Fibroblast of pulmonary artery (primary cell): ENCODE results near the gene UQCR11.
"Not testable (repeated sequence)": the region's sequence is repeated elsewhere in the genome, so short reads cannot be mapped to it uniquely, and the experiment has no call there.

Source experiments
- DNase-seq: peaks from one replicate; pipeline ENCODE4 v3.0.0-alpha.2; 2010; ENCODE audit warnings: low read depth
- H3K4me3 ChIP-seq: replicated peaks from 2 replicates; pipeline ENCODE4 v1.5.1; 2011; ENCODE audit warnings: low read depth, mild to moderate bottlenecking, control low read depth, low read length, moderate library complexity
- TF ChIP-seq, protein P1 (sequence below): IDR thresholded peaks from 2 replicates; pipeline ENCODE4 v1.5.1; 2011; ENCODE audit warnings: mild to moderate bottlenecking, control low read depth, low read length, inconsistent platforms; ENCODE audit errors: missing control alignments

Gene UQCR11

DNA sequence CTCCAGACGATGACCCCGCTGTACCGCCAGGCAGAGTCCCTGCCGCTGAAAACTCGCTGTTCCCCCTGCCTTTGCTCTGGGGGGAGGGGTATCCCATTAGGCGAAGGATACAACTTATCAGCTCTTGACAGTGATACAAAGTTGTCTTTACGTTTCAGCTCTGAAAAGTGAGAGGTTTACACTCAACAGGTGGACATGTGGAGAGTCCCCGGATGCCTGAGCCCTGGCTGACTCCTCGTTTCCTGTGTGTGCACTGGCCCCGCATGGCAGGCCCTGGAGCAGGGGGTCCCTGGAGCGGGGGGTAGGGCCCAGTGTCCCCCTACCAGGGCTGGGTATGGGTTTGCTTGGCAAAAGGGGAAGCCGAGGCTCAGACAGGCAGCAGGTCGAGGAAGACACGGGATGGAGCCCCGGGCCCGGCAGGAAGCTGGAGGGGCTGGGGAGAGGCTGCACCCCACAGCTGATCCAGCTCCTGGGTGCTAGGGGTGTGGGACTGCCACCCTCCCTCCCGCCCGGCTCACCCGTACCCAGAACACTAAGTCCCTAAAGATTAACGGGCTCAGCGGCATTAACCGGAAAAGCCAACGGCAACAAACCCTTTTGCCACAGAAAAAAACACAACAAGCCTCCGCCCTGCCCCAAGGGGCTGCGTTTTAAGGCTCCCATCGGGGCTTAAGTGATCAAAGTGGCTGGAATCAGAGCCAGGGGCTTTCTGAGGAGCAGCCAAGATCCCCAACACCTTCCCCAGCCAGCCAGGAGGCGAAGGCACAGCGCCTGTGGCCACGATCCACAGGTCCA, 41.6 kb upstream of the UQCR11 start:
- DNase-seq: no peak
- TF ChIP-seq, protein P1, sequence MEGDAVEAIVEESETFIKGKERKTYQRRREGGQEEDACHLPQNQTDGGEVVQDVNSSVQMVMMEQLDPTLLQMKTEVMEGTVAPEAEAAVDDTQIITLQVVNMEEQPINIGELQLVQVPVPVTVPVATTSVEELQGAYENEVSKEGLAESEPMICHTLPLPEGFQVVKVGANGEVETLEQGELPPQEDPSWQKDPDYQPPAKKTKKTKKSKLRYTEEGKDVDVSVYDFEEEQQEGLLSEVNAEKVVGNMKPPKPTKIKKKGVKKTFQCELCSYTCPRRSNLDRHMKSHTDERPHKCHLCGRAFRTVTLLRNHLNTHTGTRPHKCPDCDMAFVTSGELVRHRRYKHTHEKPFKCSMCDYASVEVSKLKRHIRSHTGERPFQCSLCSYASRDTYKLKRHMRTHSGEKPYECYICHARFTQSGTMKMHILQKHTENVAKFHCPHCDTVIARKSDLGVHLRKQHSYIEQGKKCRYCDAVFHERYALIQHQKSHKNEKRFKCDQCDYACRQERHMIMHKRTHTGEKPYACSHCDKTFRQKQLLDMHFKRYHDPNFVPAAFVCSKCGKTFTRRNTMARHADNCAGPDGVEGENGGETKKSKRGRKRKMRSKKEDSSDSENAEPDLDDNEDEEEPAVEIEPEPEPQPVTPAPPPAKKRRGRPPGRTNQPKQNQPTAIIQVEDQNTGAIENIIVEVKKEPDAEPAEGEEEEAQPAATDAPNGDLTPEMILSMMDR: no peak
- H3K4me3 ChIP-seq: no peak overlapping the region

- TF ChIP-seq, protein P1: no peak
- no peak for DNase-seq
- no peak overlapping the region for H3K4me3 ChIP-seq
These were observed 40.9 kb upstream of the UQCR11 start for GRCh38 chr19:1646149-1646548.

DNA sequence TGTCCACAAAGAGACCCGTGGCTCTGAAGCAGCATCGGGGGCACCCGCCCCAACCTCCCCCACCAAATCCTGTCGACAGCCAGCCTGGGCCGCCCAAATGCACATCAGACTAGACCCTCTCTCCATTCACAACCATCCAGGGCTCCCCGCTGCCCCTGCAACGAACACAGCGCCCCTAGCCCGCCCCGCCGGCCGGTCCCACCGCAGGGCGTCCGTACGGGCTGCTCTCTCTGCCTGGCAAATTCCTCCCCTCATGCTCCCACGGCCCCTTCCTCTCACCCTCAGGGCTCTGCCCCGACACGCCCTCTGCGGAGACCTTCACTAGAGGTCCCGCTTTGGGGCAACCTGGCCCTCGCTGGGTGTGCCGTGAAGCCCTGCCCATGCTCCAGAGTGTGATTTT, 40.0 kb upstream of the UQCR11 start:
- no peak overlapping the region for H3K4me3 ChIP-seq
- TF ChIP-seq, protein P1: no peak
- DNase-seq: no peak

GRCh38 chr19:1644070-1644469, 38.8 kb upstream of the UQCR11 start:
- TF ChIP-seq, protein P1: no peak
- H3K4me3 ChIP-seq: no peak overlapping the region
- DNase-seq: no peak

- DNase-seq, H3K4me3 ChIP-seq: not testable (repeated sequence)
These were observed 35.7 kb upstream of the UQCR11 start for GRCh38 chr19:1640893-1641448.

GRCh38 chr19:1636325-1637236, 31.3 kb upstream of the UQCR11 start:
- no peak overlapping the region for H3K4me3 ChIP-seq
- no peak for DNase-seq
- TF ChIP-seq, protein P1: no peak

- no peak overlapping the region for H3K4me3 ChIP-seq
- DNase-seq: no peak
These were observed 29.6 kb upstream of the UQCR11 start for GRCh38 chr19:1634938-1635243.

More at GRCh38 chr19:1634938-1635243, 29.6 kb upstream of the UQCR11 start:
- TF ChIP-seq, protein P1: no peak
